G401.6 (cell line): ENCODE measurements around the gene NLN.
"Not testable (repeated sequence)": the region's sequence is repeated elsewhere in the genome, so short reads cannot be mapped to it uniquely, and the experiment has no call there.

Source experiments
- FAIRE-seq: peaks from 2 replicates; lab custom pipeline; 2012; peaks lifted over from hg19 to GRCh38; lab: Jason Lieb, UNC

NLN gene

GRCh38 chr5:65832603-65833228 is 110.7 kb downstream of the NLN start:
- no peak for FAIRE-seq

- no peak for FAIRE-seq
These were observed 111.8 kb downstream of the NLN start for GRCh38 chr5:65833780-65834179.

- no peak for FAIRE-seq
These were observed 112.3 kb downstream of the NLN start for GRCh38 chr5:65834306-65834705.

GRCh38 chr5:65835191-65835590 is 113.2 kb downstream of the NLN start:
- FAIRE-seq: no peak

- no peak for FAIRE-seq
These were observed 115.1 kb downstream of the NLN start for GRCh38 chr5:65837139-65837538.

- FAIRE-seq: not testable (repeated sequence)
These were observed 117.2 kb downstream of the NLN start for GRCh38 chr5:65839170-65839569.

- no peak for FAIRE-seq
These were observed 118.1 kb downstream of the NLN start for GRCh38 chr5:65840071-65840470.

GRCh38 chr5:65844763-65845162 is 122.8 kb downstream of the NLN start:
- not testable (repeated sequence) for FAIRE-seq

- FAIRE-seq: no peak
These were observed 124.1 kb downstream of the NLN start for GRCh38 chr5:65846101-65846500.

- FAIRE-seq: not testable (repeated sequence)
These were observed 125.0 kb downstream of the NLN start for GRCh38 chr5:65847019-65847418.

GRCh38 chr5:65849918-65850317 is 127.9 kb downstream of the NLN start:
- FAIRE-seq: not testable (repeated sequence)

GRCh38 chr5:65854925-65855324 is 132.9 kb downstream of the NLN start:
- no peak for FAIRE-seq

- no peak for FAIRE-seq
These were observed 133.8 kb downstream of the NLN start for GRCh38 chr5:65855766-65856315.

- FAIRE-seq: no peak
These were observed 134.5 kb downstream of the NLN start for GRCh38 chr5:65856520-65856919.

- no peak for FAIRE-seq
These were observed 136.3 kb downstream of the NLN start for GRCh38 chr5:65858316-65858715.

GRCh38 chr5:65861830-65862241 is 139.8 kb downstream of the NLN start:
- no peak for FAIRE-seq

- no peak for FAIRE-seq
These were observed 140.4 kb downstream of the NLN start for GRCh38 chr5:65862384-65862783.

- no peak for FAIRE-seq
These were observed 141.7 kb downstream of the NLN start for GRCh38 chr5:65863747-65864146.

GRCh38 chr5:65866837-65867521 is 145.0 kb downstream of the NLN start:
- FAIRE-seq: no peak

- no peak for FAIRE-seq
These were observed 145.7 kb downstream of the NLN start for GRCh38 chr5:65867542-65868195.

- no peak for FAIRE-seq
These were observed 146.5 kb downstream of the NLN start for GRCh38 chr5:65868509-65868908.

GRCh38 chr5:65871182-65871581 is 149.2 kb downstream of the NLN start:
- no peak for FAIRE-seq

- FAIRE-seq: not testable (repeated sequence)
These were observed 149.8 kb downstream of the NLN start for GRCh38 chr5:65871776-65872175.
